ENCODE measurements around the gene CNNM3.

Gene CNNM3

DNA sequence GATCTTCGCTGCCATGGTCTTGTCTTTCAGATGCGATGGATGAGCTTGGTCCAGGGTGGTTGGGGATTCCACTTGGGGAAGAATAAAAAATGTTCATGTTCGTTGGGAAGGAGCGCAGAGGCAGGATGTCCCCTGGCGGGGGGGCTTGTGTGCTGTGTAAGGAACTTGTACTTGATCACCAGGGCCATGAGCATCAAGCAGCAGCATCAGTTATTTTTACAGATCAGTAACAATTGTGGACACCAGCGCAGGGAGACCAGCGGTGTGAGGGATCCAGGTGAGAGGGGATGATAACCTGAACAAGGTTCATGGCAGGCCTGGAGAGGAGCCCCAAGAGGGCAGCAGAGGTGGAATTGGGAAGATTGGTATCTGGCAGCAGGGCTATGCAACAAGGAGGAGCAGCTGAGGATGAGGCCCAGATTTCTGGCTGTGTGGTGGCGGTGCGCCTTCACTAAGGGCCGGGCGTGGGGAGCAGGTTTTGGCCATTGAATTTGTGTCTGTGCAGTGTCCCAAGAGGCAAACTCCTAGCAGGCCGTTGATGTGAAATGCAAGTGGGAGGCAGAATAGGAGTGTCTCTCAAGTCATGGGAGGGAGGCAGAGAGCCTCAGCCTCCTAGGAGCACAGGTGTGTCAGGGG is 3.9 kb downstream of the CNNM3 start:
- DNase-seq: no peak

DNA sequence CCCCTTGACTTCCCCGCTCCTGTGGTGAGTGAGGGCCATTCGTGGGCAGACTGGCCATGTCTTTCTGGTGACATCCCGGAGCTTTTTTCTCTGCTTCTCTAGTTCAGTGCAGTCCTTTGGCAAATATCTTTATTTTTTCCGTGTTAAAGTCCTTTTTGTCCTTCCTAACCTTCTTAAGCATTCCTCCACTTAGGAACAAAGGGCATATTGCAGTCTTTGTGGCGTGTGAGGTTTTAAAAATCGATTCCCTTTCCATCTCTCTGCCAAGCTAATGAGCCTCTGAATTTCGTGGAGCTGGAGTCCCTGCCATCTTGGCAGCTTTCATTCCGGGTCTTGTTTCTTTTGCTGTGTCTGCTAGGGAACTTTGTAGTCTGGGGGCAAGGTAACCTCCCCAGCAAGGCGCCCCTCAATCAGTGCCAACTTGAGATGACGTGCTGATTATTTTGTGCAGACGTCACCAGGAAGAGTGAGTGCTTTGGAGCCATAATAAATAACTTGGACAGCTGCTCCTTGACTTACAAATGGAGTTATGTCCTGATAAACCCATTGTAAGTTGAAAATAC is 5.1 kb downstream of the CNNM3 start:
- DNase-seq: no peak

DNA sequence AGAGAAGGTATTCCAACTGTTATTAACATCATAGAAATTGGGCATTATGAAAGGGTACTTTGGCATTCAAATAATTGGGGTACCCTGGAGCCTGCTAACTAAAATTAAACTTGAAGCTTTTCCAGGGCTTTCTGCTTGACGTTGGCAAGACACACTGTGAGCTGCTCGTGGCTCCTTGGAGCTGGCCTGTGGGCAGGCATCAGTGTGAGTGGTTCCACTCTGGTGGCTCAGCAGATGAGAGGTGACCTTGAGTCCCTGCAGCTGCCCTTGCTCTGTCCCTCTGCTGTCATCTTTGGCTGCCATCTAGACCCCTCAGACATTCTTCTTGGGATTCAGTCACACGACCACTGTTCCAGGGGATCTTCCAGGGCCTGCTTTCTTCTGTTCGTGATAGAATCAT is 6.7 kb downstream of the CNNM3 start:
- no peak for DNase-seq

DNA sequence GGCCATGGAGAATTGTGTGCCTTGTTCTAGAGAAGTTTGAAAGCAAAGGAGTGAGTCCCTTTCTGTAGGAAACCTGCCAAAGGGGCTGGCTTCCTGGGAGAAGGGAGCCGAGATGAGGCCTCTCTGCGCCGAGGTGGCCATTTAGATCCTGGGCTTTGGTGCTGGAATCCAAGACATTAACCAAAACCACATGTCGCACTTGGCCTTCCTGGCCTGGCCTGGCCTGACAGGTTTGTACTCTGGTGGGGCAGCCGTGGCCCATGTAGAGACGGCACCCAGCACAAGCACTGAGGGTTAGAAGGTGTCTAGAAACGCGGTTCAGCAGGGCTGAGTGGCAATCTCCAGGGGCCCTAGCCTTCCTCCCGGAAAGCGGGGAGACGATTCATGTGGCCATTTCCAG is 7.1 kb downstream of the CNNM3 start:
- no peak for DNase-seq

DNA sequence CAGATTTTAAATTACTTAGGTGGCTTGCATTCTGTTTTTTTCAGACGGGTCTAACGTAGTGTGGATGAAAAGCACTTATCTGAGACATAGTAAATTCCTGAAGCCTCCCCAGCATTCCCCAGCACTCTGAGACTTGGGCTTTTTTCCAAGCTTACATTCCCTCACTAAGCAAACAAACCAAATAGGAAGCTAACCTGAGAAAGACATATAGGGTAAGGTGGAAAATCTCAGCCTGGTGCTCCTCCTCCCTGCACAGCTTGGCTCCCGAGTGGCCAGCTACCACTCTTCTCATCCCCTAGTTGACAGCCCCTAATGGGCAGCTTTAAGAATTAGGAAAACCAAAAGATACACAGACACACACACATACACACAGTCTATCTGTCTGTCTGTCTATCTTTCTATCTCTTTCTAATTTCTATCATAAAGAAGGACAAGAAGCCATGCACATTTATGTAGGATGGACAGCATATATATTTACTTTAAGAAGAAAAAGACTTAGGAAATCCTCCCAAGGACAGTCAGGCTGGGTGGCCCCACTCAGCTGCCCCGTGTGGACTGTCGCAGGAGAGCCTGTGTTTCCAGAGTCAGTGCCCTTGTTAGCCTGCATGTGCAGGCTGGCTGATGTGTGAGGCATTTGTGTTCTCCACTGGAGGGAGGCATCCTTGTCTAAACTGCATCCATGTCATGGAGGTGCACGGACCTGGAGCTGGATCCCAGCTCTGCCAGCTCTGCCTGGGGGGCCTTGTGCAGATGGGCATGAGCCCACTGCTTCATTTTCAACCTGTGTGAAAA is 8.2 kb downstream of the CNNM3 start:
- DNase-seq: no peak

DNA sequence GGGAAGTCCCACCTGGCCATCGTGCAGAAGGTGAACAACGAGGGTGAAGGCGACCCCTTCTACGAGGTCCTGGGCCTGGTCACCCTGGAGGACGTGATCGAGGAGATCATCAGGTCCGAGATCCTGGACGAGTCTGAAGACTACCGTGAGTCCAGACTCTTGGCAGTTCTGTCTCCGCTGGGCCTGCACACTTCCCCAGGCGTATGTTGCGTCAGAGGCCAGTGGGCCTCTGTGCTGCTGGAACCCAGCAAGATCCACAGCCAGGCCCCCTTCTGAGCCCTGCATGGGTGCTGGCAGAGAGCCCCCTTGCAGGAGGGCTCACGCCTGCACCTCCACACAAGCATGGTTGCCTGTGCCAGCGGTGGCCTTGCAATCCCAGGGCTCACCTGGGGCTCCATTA is 9.0 kb downstream of the CNNM3 start:
- no peak for DNase-seq

DNA sequence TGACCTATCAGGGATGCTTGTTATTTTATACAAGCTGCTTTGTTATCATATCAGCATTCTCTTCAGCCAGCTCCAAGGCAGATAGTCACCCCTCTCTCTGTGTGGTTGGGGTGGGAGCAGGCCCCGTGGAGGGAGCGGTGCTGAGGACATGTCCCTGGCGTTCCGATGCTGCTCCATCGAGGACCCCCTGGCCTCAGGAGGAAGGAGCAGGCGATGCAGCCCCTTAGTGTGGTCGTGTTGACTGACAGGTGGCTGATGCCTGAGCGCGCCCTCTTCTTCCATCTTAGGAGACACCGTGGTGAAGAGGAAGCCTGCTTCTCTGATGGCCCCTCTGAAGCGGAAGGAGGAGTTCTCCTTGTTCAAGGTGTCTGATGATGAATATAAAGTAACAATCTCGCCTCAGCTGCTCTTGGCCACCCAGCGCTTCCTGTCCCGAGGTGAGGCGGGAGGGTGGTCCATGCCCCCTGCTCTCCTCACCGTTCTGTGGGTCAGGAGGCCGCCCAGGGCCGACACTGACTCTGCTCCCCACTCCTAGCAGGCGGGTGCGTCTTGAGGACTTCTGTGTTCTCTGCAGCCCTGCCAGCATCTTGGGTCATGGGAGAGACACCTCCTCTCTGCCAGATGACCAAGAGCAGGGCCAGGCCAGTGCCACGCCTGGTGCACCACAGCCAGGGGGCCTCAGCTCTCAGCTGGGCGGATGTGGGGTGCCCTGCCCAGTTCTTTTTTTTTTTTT is 10.6 kb downstream of the CNNM3 start:
- DNase-seq: no peak

DNA sequence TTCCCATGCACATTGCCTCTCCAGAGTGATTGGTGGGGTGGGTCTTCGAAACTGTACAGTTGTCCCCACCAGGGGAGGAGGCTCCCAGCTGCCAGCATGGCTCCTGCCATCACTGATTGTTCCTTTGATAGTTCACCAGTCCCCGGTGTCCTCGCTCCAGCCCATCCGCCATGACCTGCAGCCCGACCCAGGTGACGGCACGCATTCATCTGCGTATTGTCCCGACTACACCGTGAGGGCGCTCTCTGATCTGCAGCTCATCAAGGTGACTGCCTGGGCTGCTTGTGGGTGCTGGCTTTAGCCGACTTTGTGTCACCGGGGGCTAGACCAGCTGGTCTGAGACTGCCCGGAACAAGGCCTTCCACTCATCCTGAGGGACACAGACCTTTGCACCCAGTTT is 12.4 kb downstream of the CNNM3 start:
- no peak for DNase-seq

DNA sequence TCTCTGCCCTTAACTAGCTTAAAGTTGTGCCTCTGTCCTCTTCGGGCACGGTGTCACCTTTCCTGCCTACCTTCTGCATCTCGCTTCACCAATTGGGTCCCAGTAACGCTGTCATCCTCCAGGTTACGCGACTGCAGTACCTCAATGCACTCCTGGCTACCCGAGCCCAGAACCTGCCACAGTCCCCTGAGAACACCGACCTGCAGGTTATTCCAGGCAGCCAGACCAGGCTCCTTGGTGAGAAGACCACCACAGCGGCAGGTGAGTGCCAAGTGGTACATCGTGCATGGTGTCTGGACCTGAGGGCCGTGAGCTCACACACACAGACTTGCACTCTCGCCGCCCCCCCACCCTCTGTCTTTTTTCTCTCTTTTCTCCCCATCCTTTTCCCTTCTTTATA is 12.8 kb downstream of the CNNM3 start:
- DNase-seq: no peak

DNA sequence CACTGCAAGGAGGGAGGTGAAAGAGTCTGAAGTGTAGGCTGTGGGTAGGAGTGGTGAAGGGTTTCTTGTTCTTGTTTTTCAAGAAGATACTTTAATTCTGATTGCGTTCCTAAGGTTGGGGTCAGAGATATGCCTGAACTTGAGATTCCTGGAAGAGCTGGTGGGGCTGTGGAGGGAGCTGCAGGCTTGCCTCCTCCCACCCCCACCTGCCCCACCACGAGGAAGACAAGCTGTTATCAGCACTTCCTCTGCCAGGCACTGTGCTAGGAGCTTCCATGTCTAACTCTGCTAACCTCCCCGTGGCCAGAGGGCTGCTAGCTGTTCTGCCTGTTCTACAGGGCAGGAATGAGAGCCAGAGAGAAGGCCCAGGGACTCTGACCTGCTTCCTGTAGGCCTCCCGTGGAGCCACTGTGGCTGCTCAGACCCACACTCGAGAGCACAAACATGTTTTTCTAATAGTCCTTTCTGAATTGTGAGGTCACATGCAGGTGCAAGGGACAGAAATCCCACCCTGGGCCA is 14.0 kb downstream of the CNNM3 start:
- no peak for DNase-seq

DNA sequence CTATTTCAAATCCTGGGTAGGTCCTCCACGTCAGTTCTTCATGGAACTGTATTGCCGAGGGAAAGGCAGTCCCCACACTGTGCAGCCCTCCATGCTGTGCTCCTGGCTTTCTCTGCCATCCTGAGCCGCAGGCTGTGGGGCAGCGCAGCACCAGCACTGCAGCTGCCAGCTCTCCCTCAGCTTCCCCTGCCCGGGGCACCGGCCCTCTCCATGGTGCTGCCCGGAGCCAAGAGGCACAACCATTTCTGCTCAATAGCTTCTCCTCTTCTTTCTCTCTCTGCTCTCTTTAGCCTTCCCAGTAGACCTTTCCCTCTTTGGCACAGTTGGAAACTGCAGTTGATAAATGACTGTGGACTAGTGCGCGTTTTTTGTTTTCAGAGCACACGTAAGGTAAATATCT is 15.6 kb downstream of the CNNM3 start:
- no peak for DNase-seq

DNA sequence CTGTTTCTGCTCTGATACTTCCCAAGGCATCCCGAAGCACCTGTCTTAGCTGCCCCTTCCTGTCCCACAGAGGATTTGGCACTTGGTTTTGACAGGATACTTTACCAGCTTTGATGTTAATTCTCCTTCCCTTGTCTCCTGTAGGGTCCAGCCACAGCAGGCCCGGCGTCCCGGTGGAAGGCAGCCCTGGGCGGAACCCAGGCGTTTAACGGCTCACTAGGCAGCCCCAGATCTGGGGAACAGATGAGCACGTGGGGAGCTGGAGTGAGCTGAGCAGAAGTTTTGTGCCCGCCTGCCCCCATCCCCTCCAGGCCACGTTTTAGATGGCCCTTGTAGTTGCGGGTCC is 16.3 kb downstream of the CNNM3 start:
- DNase-seq: no peak

DNA sequence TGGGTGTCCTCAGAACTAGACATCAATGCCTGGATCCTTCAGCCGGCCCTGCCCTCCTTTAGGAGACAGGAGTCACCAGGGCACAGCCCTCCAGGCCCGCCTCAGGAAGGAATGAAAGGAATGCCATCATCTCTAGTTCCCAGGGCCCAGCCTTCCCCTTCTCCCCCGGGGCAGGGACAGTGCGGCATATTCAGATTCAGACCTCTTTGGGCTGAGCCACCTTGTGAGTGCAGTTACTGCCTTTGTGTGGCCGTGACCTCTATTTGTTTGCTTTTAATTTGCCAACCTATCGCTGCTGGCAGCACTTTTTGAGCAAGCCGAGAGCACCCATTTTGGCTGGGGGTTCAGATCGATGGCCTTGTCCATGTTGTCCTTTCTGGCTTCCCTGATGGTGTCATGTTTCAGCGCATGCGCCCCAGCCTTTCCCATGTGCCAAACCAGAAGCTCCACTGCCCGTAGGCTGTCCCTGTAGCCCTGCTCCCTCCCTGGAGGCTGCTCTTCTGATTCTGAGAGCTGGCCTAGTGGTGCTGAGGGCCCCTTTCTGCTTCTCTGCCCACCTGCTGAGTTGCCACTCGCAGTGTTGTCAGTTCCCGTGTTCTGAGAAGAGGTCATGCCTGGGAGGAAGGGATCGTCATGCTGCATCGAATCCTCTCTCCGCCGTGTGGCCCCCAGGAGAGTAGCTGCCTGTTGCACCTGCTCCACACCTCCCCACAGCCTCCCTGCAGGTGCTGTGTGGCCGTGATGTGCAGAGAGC is 16.9 kb downstream of the CNNM3 start:
- DNase-seq: peak; percentile 44

DNA sequence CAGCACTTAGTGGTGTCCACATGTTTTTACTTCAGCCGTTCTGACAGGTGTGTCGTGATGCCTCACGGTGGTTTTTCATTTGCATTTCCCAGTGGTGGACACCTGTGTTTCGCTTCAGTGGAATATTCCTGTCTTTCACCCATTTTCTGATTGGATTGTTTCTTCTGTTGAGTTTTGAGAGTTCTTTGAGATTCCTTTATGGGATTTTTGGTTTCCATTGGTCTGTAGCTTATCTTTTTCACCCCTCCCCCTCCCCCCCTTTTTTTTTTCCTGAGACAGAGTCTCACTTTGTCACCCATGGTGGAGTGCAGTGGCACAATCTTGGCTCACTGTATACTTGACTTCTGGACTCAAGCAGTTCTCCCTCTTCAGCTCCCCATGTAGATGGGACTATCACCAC is 19.8 kb downstream of the CNNM3 start:
- no peak for DNase-seq

DNA sequence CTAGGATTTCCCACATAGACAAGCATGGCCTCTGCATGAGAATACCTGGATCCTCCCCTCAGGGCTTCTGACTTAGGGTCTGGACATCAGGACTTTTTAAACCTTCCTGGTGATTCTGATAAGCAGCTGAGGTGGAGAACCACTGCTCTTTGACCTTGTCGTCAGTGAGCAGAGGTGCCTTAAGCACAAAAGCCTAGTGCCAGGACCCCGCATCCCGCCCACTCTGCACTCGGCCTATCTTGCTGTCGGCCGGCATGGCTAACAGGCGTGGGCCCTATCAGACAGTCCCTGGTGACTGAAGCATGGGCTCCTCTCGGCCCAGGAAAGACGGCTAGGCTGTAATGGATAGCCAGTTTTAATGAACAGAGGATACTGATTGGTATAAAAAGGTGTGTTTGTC is 21.5 kb downstream of the CNNM3 start:
- DNase-seq: no peak

DNA sequence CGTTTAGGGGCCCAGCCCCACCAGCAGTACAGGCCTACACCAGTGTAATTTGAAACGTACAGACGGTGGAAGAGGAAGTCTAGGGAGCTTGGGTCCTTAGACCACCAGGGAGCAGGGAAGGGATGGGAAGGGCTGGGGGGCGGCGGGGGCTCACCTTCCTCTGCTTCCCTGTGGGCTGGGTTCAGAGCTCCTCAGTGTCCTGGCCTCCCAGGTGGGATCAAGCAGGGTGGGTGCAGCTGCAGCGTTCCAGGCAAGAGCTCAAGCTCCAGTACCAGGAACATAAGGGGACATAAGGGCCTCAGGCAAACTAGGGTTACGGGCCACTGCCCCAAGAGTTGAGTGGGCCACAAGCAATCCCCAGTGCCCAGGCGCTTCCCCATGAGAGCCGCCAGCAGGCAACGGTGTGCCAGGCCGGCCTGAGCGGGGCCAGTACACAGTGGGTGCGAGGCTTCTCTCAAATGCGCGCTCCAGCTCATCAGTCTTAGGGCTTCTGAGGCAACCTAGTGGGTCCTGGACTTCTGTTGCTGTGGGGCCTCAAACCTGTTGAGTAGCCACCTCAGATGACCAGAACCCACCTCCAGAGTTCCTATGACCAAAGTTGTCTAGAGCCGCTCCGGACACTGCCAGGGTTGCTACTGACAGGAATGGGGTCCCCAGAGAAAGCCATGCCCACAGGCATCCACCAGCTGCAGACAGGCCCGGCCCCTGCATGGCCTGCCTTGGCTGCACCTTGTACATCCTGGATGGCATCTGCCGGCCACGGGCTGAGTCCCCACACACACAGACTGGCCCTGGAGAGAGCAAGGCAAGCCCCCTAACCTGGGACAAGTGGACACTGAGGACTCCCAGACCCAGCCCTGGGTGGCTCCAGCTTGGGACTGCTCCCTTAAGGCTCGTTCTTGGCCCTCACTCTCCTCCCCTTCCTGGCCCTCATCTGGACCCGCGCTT is 22.6 kb downstream of the CNNM3 start:
- no peak for DNase-seq

DNA sequence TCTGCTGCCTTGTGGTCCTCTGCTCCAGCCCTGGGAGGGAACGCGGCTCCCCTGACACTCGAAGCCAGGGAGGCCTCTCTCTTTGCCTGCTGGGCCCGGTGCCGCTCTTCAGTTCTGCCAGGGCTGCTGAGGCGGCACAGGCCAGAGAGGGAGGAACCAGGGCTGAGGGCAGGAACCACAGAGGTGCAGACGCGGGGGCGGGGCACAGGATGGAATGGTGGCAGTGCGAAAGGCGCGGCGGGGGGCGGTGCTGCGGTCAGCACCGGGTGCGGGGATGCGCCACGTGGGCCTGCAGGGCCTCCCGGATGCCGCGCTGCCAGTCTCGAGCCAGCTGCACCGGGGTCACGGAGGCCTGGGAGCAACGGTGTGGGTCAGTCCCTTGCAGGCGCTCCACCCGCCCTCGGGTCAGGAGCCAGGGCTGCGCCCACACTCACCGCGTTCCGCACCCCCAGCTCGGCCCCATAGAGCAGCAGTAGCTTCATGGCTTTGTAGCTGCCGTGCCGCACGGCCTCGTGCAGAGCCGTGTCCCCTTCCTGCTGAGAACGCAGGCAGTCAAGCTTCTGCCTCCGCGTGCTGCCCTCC is 23.3 kb downstream of the CNNM3 start:
- no peak for DNase-seq

DNA sequence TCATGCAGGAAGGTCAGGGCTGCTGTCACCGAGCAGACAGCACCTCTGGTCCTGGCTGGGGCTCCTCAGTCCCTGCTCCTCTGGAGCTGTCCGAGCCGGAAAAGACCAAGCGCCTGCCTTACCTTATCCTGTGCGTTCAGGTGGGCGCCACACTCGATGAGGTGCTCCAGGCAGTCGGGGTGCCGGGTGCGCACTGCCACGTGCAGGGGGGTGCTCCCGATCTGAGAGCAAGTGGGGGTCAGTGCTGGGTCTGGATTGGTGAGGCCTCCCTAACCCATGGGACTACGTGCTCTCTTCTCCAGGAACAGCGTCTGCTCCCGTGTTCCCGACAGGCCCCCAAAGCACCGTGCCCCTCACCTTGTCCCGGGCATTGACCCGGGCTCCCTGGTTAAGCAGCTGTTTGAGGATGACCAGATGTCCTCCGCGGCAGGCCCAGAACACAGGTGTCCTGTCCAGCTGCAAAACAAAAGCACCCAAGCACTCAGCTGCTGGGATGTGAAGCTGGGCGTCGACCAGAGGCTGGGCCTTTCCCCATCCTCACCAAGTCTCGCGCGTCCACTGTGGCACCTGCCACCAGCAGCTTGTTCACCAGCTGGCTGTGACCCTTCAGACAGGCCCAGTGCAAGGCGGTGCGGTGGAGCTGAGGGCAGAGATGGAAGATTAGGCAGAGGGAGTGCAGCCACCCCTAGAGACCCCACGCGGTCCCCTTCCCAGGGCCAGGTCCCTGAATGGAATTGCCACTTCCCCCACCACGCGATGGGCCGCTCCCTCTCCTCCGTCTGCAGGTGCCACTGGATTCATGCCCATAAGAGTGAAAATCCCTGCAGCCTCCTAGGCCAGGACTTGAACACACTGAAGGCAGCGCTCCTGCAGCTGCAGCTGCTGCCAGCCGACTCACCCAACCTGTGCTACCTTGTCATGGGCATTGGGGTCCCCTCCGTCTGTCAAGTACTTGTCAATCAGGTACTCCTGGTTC is 24.1 kb downstream of the CNNM3 start:
- no peak for DNase-seq

DNA sequence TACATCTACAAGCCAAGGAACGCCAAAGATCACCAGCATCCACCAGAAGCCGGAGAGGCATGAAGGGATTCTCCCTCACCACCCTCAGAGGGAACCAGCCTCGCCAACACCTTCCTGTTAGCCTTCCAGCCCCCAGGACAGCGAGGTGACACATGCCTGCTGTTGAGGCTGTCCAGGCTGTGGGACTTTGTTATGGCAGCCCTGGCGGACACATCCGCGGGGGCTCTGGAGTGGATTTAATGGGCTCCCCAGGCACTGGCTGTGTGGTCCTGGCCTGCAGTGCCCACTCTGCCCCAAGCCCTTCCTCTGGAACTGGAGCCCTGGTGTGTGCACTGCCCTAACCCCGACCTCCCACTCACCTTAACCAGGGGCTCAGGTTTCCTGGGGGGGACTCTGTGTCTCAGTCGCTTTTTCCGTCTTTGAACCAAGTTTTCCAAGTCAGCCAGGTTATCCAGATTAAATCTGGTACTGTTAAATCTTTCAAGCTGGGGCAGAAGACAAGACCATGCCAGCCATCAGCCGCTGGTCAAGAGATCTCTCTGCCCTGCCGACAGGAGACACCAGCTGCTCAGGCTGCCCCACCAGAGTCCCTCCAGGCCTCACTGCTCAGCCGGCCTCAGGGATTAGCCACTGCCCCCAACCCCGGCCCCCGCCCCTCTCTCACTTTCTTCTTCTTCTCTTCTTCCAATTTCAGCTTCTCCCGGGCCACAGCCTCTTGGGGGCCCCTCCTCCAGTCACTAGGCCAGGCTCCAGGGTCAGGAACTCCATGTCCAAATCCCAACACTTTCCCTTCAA is 25.8 kb downstream of the CNNM3 start:
- DNase-seq: no peak

All from NCI-H2081 treated with DMSO at 0.1 percent for 48 hours (cell line).